IMR-90 (cell line): ENCODE measurements around the gene RAB31.

ENCODE experiments used
- CEBPB ChIP-seq: IDR thresholded peaks from 2 replicates; pipeline ENCODE4 v1.6.1; 2012; ENCODE audit warnings: low read depth, low read length, improper control_type of control experiment
- CTCF ChIP-seq: conservative IDR thresholded peaks from 2 replicates; pipeline ENCODE4 v1.5.1; 2012; ENCODE audit warnings: mild to moderate bottlenecking, low read depth, low read length, improper control_type of control experiment
- USF2 ChIP-seq: fragments of 150-350 bp; IDR thresholded peaks from 2 replicates; pipeline ENCODE4 v1.6.1; 2017; ENCODE audit warnings: mild to moderate bottlenecking, antibody characterized with exemption, low read length, low read depth

- TF ChIP-seq USF2, result no peak
- no peak for TF ChIP-seq CTCF
- no peak for TF ChIP-seq CEBPB
These were observed 162.4 kb downstream of the RAB31 start for GRCh38 chr18:9870431-9871008.
